Tibial nerve (tissue), 4 donors: Measurements from ENCODE around the gene C2orf76. TPM values are rescaled to one million over a fixed set of nuclear protein-coding genes. Genes with fewer than 3 reads are reported as not detected.
"Not testable (repeated sequence)": the region's sequence is repeated elsewhere in the genome, so short reads cannot be mapped to it uniquely, and the experiment has no call there.

Experiments
- DNase-seq, 2 donors: peaks; one replicate each; pipeline ENCODE4 v3.0.0-alpha.2; 2019; ENCODE audit warnings: low spot score in 2 of 2
- H3K27ac ChIP-seq, 4 donors: fragments of 200-600 bp; sonication (generic) in 3 of 4; one replicate each; pipeline ENCODE4 v1.5.1; 2017 to 2019; ENCODE audit warnings: mild to moderate bottlenecking in 1 of 4
- H3K27me3 ChIP-seq, 2 donors: fragments of 200-600 bp; sonication (generic) in 1 of 2; one replicate each; pipeline versions ENCODE4 v1.5.1 to v1.6.0; 2017 to 2019
- H3K36me3 ChIP-seq, 3 donors: fragments of 200-600 bp; sonication (generic); one replicate each; pipeline ENCODE4 v1.5.1; 2018 to 2019
- H3K4me1 ChIP-seq, 4 donors: fragments of 200-600 bp; sonication (generic) in 3 of 4; one replicate each; pipeline ENCODE4 v1.5.1; 2017 to 2019
- H3K4me3 ChIP-seq, 4 donors: fragments of 200-600 bp; sonication (generic) in 3 of 4; one replicate each; pipeline ENCODE4 v1.5.1; 2017 to 2019; ENCODE audit warnings: mild to moderate bottlenecking in 1 of 4, moderate library complexity in 1 of 4
- H3K9me3 ChIP-seq, 4 donors: fragments of 200-600 bp; sonication (generic) in 3 of 4; one replicate each; pipeline ENCODE4 v1.5.1; 2017 to 2019
- CTCF ChIP-seq, 5 experiments: fragments of 200-600 bp in 3 of 5; fragments of 450-650 bp in 2 of 5; sonication (generic) in 3 of 5; IDR thresholded peaks; one replicate each; pipeline ENCODE4 v1.5.1; 2016 to 2019; ENCODE audit warnings: antibody characterized with exemption in 5 of 5, mild to moderate bottlenecking in 3 of 5, moderate library complexity in 2 of 5
- EP300 ChIP-seq, 2 donors: sonication (generic); formaldehyde crosslinking; IDR thresholded peaks; one replicate each; pipeline ENCODE4 v1.6.1; 2017; ENCODE audit warnings: antibody characterized with exemption in 2 of 2, mild to moderate bottlenecking in 1 of 2
- POLR2A ChIP-seq, 2 donors: fragments of 450-650 bp; IDR thresholded peaks; one replicate each; pipeline ENCODE4 v1.6.1; 2017; ENCODE audit warnings: antibody characterized with exemption in 2 of 2, mild to moderate bottlenecking in 2 of 2, moderate library complexity in 2 of 2
- WGBS, 2 donors: methylation state at CpG; one replicate each; pipeline ENCODE4 v1.1.5; 2018; 5-methylcytosine and 5-hydroxymethylcytosine counted together
- total RNA-seq, 4 donors: library from RNA; depleted of rRNA; stranded (reverse); fragments of >200 nt; gene quantifications; one replicate each; pipeline ENCODE4 v1.1.0, GENCODE V29; 2016

The C2orf76 gene
- total RNA-seq, 4 donors from 2014 or later: 1.4 to 14.2 (median 9.4) TPM

- no peak overlapping the region for H3K27ac ChIP-seq
- 75 to 80% methylated on average over 7 of the region's 7 CpGs for WGBS, 2 donors
- H3K36me3 ChIP-seq: peaks cover 0 to 30% (median 9%) of the 10 kb centered on the region in 3 donors
- H3K4me3 ChIP-seq: no peak overlapping the region
- TF ChIP-seq CTCF (IDR thresholded peaks at IDR 0.05) (no peak), POLR2A (IDR thresholded peaks at IDR 0.05) (no peak), EP300 (IDR thresholded peaks at IDR 0.05) (no peak)
- no peaks in the 10 kb centered on the region for H3K27me3 ChIP-seq
- H3K4me1 ChIP-seq: peaks cover 0 to 4% (median 0%) of the 10 kb centered on the region in 4 donors
- H3K9me3 ChIP-seq: peaks cover 0 to 19% (median 0%) of the 10 kb centered on the region in 4 donors
- no peak for DNase-seq
These were observed 10.8 kb upstream of the C2orf76 start for GRCh38 chr2:119377294-119377992.

- no peak overlapping the region for H3K27ac ChIP-seq
- no peak for DNase-seq
- no peaks in the 10 kb centered on the region for H3K27me3 ChIP-seq
- no peak overlapping the region for H3K4me3 ChIP-seq
- no peak for TF ChIP-seq POLR2A (IDR thresholded peaks at IDR 0.05)
- TF ChIP-seq CTCF (IDR thresholded peaks at IDR 0.05): no peak
- no peak for TF ChIP-seq EP300 (IDR thresholded peaks at IDR 0.05)
- H3K4me1 ChIP-seq: peaks cover 0 to 9% (median 4%) of the 10 kb centered on the region in 4 donors
- peaks cover 0 to 19% (median 0%) of the 10 kb centered on the region in 4 donors for H3K9me3 ChIP-seq
- H3K36me3 ChIP-seq: peaks cover 0 to 36% (median 11%) of the 10 kb centered on the region in 3 donors
- 95 to 96% methylated on average over 5 of the region's 5 CpGs for WGBS, 2 donors
These were observed 10.2 kb upstream of the C2orf76 start for GRCh38 chr2:119376810-119377209.

- peaks cover 0 to 40% (median 11%) of the 10 kb centered on the region in 3 donors for H3K36me3 ChIP-seq
- H3K9me3 ChIP-seq: peaks cover 0 to 19% (median 0%) of the 10 kb centered on the region in 4 donors
- H3K27me3 ChIP-seq, H3K27ac ChIP-seq, H3K4me3 ChIP-seq, DNase-seq: not testable (repeated sequence)
- peaks cover 0 to 13% (median 6%) of the 10 kb centered on the region in 4 donors for H3K4me1 ChIP-seq
- WGBS, 2 donors: 90 to 91% methylated on average over 6 of the region's 6 CpGs
These were observed 9.8 kb upstream of the C2orf76 start for GRCh38 chr2:119376406-119376805.

- peaks cover 0 to 63% (median 11%) of the 10 kb centered on the region in 3 donors for H3K36me3 ChIP-seq
- peaks cover 0 to 19% (median 0%) of the 10 kb centered on the region in 4 donors for H3K9me3 ChIP-seq
- H3K4me1 ChIP-seq: peaks cover 0 to 29% (median 9%) of the 10 kb centered on the region in 4 donors
- H3K27me3 ChIP-seq, H3K27ac ChIP-seq, H3K4me3 ChIP-seq, DNase-seq: not testable (repeated sequence)
- WGBS, 2 donors: 96 to 97% methylated on average over 5 of the region's 5 CpGs
These were observed 7.5 kb upstream of the C2orf76 start for GRCh38 chr2:119373907-119374745.

GRCh38 chr2:119372778-119373568, 6.3 kb upstream of the C2orf76 start:
- no peaks in the 10 kb centered on the region for H3K27me3 ChIP-seq
- WGBS, 2 donors: 93 to 98% methylated on average over 6 to 7 of the region's 7 CpGs
- no peak for DNase-seq
- peaks cover 0 to 71% (median 11%) of the 10 kb centered on the region in 3 donors for H3K36me3 ChIP-seq
- H3K4me1 ChIP-seq: peaks cover 0 to 40% (median 13%) of the 10 kb centered on the region in 4 donors
- TF ChIP-seq CTCF (IDR thresholded peaks at IDR 0.05) (no peak), POLR2A (IDR thresholded peaks at IDR 0.05) (no peak), EP300 (IDR thresholded peaks at IDR 0.05) (no peak)
- no peak overlapping the region for H3K4me3 ChIP-seq
- peak overlapping the region in 3 of 4 donors; percentile 37 to 91 (median 91) for H3K27ac ChIP-seq
- H3K9me3 ChIP-seq: peaks cover 0 to 19% (median 0%) of the 10 kb centered on the region in 4 donors
